Peyer's patch (tissue), 4 donors: ENCODE measurements around the gene PEAK1.

Source experiments
- POLR2A ChIP-seq, 2 donors: fragments of 450-650 bp; IDR thresholded peaks; one replicate each; pipeline ENCODE4 v1.5.1; 2017; ENCODE audit warnings: antibody characterized with exemption in 2 of 2, mild to moderate bottlenecking in 2 of 2, moderate library complexity in 2 of 2
- TF ChIP-seq, protein P1 (sequence below), 6 experiments: fragments of 450-650 bp in 4 of 6; fragments of 200-600 bp in 2 of 6; sonication (generic) in 1 of 6; IDR thresholded peaks; one replicate each; pipeline ENCODE4 v1.5.1; 2017 to 2019; ENCODE audit warnings: antibody characterized with exemption in 6 of 6, mild to moderate bottlenecking in 3 of 6, moderate library complexity in 1 of 6

DNA sequence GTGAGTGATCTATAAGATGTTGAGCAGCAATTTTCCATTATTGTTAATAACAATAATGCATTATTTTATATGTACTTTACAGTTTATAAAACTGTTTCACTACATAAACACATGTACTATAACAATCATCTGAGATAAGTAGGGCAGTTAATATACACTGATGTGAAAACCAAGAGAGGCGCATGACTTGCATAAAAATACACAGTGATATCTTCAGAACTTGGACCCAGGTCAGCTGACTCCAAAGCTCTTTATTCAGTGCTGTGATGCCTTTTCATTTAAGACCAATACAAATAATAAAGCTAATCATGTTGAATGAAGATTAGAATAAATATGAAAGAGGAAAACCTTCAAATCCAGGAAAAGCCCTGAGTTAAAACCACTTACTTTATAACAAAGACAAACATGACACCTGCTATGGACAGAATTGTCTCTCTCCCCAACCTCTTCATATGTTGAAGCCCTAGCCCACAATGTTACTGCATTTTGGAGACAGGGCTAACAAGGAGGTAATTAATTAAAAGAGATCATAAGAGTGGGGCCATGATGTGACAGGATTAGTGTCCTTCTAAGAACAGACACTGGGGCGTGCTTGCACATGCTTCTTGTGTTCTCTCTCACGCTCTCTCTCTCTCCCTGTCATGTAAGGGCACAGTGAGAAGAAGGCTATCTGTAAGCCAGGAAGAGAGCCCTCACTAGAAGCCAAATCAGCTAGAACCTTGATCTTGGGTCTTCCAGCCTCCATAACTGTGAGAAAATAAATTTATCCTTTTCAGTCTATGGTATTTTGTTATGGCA lies 293.2 kb downstream of the PEAK1 start:
- TF ChIP-seq, protein P1, sequence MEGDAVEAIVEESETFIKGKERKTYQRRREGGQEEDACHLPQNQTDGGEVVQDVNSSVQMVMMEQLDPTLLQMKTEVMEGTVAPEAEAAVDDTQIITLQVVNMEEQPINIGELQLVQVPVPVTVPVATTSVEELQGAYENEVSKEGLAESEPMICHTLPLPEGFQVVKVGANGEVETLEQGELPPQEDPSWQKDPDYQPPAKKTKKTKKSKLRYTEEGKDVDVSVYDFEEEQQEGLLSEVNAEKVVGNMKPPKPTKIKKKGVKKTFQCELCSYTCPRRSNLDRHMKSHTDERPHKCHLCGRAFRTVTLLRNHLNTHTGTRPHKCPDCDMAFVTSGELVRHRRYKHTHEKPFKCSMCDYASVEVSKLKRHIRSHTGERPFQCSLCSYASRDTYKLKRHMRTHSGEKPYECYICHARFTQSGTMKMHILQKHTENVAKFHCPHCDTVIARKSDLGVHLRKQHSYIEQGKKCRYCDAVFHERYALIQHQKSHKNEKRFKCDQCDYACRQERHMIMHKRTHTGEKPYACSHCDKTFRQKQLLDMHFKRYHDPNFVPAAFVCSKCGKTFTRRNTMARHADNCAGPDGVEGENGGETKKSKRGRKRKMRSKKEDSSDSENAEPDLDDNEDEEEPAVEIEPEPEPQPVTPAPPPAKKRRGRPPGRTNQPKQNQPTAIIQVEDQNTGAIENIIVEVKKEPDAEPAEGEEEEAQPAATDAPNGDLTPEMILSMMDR (IDR thresholded peaks at IDR 0.05) = no peak
- TF ChIP-seq POLR2A (IDR thresholded peaks at IDR 0.05) = no peak
